Measurements from ENCODE around the gene PRRT1B. TPM values are rescaled to one million over a fixed set of nuclear protein-coding genes. Genes with fewer than 3 reads are reported as not detected.

The PRRT1B gene
- total RNA-seq, 4 donors from 2014 or later, result 0.94 to 3.9 TPM; not detected in 2

- DNase-seq, result no peak
- TF ChIP-seq CTCF (IDR thresholded peaks at IDR 0.05) (no peak), POLR2A (IDR thresholded peaks at IDR 0.05) (no peak)
Observed at GRCh38 chr9:131582056-131582455, 36.7 kb downstream of the PRRT1B start.

GRCh38 chr9:131582466-131583336 is 37.4 kb downstream of the PRRT1B start:
- no peaks in the 10 kb centered on the region for H3K27me3 ChIP-seq
- H3K4me1 ChIP-seq, result peaks cover 0 to 23% (median 0%) of the 10 kb centered on the region in 4 donors
- H3K4me3 ChIP-seq, result no peak overlapping the region
- TF ChIP-seq CTCF (IDR thresholded peaks at IDR 0.05) (no peak), POLR2A (IDR thresholded peaks at IDR 0.05) (no peak)
- peaks cover 0 to 83% (median 0%) of the 10 kb centered on the region in 3 donors for H3K36me3 ChIP-seq
- H3K27ac ChIP-seq, result no peak overlapping the region
- no peaks in the 10 kb centered on the region for H3K9me3 ChIP-seq
- no peak for DNase-seq

More at GRCh38 chr9:131582056-131582455, 36.7 kb downstream of the PRRT1B start:
- no peak overlapping the region for H3K4me3 ChIP-seq
- H3K36me3 ChIP-seq, result peaks cover 0 to 84% (median 0%) of the 10 kb centered on the region in 3 donors
- H3K27me3 ChIP-seq, result no peaks in the 10 kb centered on the region
- no peak overlapping the region for H3K27ac ChIP-seq
- peaks cover 0 to 23% (median 0%) of the 10 kb centered on the region in 4 donors for H3K4me1 ChIP-seq
- no peaks in the 10 kb centered on the region for H3K9me3 ChIP-seq

- DNase-seq, result no peak
- Histone ChIP-seq H3K9me3 (no peaks in the 10 kb centered on the region), H3K4me1 (peaks cover 0 to 20% (median 0%) of the 10 kb centered on the region in 4 donors), H3K4me3 (no peak overlapping the region), H3K36me3 (peaks cover 0 to 83% (median 0%) of the 10 kb centered on the region in 3 donors), H3K27ac (no peak overlapping the region), H3K27me3 (no peaks in the 10 kb centered on the region)
- TF ChIP-seq POLR2A (IDR thresholded peaks at IDR 0.05), result no peak
- no peak for TF ChIP-seq CTCF (IDR thresholded peaks at IDR 0.05)
Observed at GRCh38 chr9:131583337-131583645, 38.0 kb downstream of the PRRT1B start.

GRCh38 chr9:131583836-131584555 is 38.7 kb downstream of the PRRT1B start:
- no peak overlapping the region for H3K4me3 ChIP-seq

GRCh38 chr9:131584858-131585257 is 39.5 kb downstream of the PRRT1B start:
- Histone ChIP-seq H3K4me3 (no peak overlapping the region), H3K9me3 (no peaks in the 10 kb centered on the region), H3K27ac (peak overlapping the region in 1 of 4 donors; percentile 63), H3K27me3 (no peaks in the 10 kb centered on the region), H3K4me1 (peaks cover 0 to 11% (median 0%) of the 10 kb centered on the region in 4 donors), H3K36me3 (peaks cover 0 to 83% (median 3%) of the 10 kb centered on the region in 3 donors)
- TF ChIP-seq CTCF (IDR thresholded peaks at IDR 0.05), result no peak
- no peak for TF ChIP-seq POLR2A (IDR thresholded peaks at IDR 0.05)
- no peak for DNase-seq

More at GRCh38 chr9:131583836-131584555, 38.7 kb downstream of the PRRT1B start:
- peaks cover 0 to 14% (median 0%) of the 10 kb centered on the region in 4 donors for H3K4me1 ChIP-seq
- no peaks in the 10 kb centered on the region for H3K9me3 ChIP-seq
- H3K27ac ChIP-seq, result no peak overlapping the region
- no peak for TF ChIP-seq CTCF (IDR thresholded peaks at IDR 0.05)
- TF ChIP-seq POLR2A (IDR thresholded peaks at IDR 0.05), result no peak
- H3K27me3 ChIP-seq, result no peaks in the 10 kb centered on the region
- H3K36me3 ChIP-seq, result peaks cover 0 to 83% (median 0%) of the 10 kb centered on the region in 3 donors
- no peak for DNase-seq
